SK-N-SH (cell line): ENCODE results near the gene SYNM. TPM values are rescaled to one million over a fixed set of nuclear protein-coding genes. Genes with fewer than 3 reads are reported as not detected.

Experiments used
- CTCF ChIA-PET: fragments of 300-600, 350-600 bp; formaldehyde crosslinking; extraction: SDS; loops from one replicate; lab custom pipeline; 2021; lab: Yijun Ruan, JAX
- POLR2A ChIA-PET: fragments of 350-600 bp; sonication (Branson Sonifier 250); formaldehyde crosslinking; extraction: SDS; loops from one replicate; lab custom pipeline; 2020; ENCODE audit warnings: antibody characterized with exemption, inconsistent platforms; lab: Yijun Ruan, JAX
- DNase-seq: peaks from one replicate; pipeline ENCODE4 v3.0.0; 2012
- H2AFZ ChIP-seq: fragments of 200-600 bp; sonication (generic); 2 replicates; pipeline ENCODE4 v1.8.1; 2016; ENCODE audit warnings: antibody characterized with exemption, mild to moderate bottlenecking, low read depth
- H3F3A ChIP-seq: fragments of 200-600 bp; sonication (generic); replicated peaks from 2 replicates; pipeline ENCODE3; 2016; ENCODE audit warnings: antibody characterized with exemption, mild to moderate bottlenecking; ENCODE audit not compliant: insufficient read depth
- H3K27ac ChIP-seq, 2 experiments: fragments of 200-500 bp in 1 of 2; fragments of 200-600 bp in 1 of 2; sonication (Bioruptor generic) in 1 of 2; sonication (generic), shearing (Covaris generic) in 1 of 2; 2 replicates each; pipeline versions ENCODE4 v1.5.1 to v1.6.1; 2014 to 2016; ENCODE audit warnings: low read depth in 2 of 2, inconsistent platforms in 1 of 2, low read length in 1 of 2, mild to moderate bottlenecking in 1 of 2, mixed read lengths in 1 of 2
- H3K27me3 ChIP-seq: fragments of 200-600 bp; sonication (generic), shearing (Covaris generic); 2 replicates; pipeline ENCODE4 v1.6.1; 2016; ENCODE audit warnings: mixed run types; ENCODE audit not compliant: insufficient read depth
- H3K36me3 ChIP-seq, 2 experiments: fragments of 200-500 bp in 1 of 2; fragments of 200-600 bp in 1 of 2; sonication (Bioruptor generic) in 1 of 2; sonication (generic) in 1 of 2; replicated peaks in 1 of 2; 2 replicates each; pipeline versions ENCODE3 to v1.5.1; 2014 to 2016; ENCODE audit warnings: low read length in 1 of 2, mild to moderate bottlenecking in 1 of 2; ENCODE audit not compliant: insufficient read depth in 2 of 2, control insufficient read depth in 1 of 2
- H3K4me1 ChIP-seq, 2 experiments: fragments of 200-500 bp in 1 of 2; fragments of 200-600 bp in 1 of 2; sonication (Bioruptor generic) in 1 of 2; sonication (generic), shearing (Covaris generic) in 1 of 2; 2 replicates each; pipeline versions ENCODE4 v1.5.1 to v1.6.1; 2014 to 2016; ENCODE audit warnings: low read depth in 1 of 2, low read length in 1 of 2, mixed run types in 1 of 2; ENCODE audit not compliant: insufficient read depth in 2 of 2, control insufficient read depth in 1 of 2
- H3K4me2 ChIP-seq: fragments of 200-600 bp; sonication (generic), shearing (Covaris generic); 2 replicates; pipeline ENCODE4 v1.6.1; 2017; ENCODE audit warnings: mixed run types
- H3K4me3 ChIP-seq, 2 experiments: fragments of 200-500 bp in 1 of 2; fragments of 200-600 bp in 1 of 2; sonication (Bioruptor generic) in 1 of 2; sonication (generic), shearing (Covaris generic) in 1 of 2; 2 replicates each; pipeline versions ENCODE4 v1.5.1 to v1.8.1; 2014 to 2016; ENCODE audit warnings: low read depth in 2 of 2, inconsistent platforms in 1 of 2, low read length in 1 of 2, mild to moderate bottlenecking in 1 of 2, mixed read lengths in 1 of 2, moderate library complexity in 1 of 2
- H3K79me2 ChIP-seq: fragments of 200-600 bp; sonication (generic); 2 replicates; pipeline ENCODE4 v1.8.1; 2017; ENCODE audit warnings: mild to moderate bottlenecking; ENCODE audit not compliant: insufficient read depth
- H3K9ac ChIP-seq: fragments of 200-600 bp; sonication (generic); 2 replicates; pipeline ENCODE4 v1.6.1; 2017; ENCODE audit warnings: mixed run types
- H3K9me2 ChIP-seq: fragments of 200-600 bp; sonication (generic); 2 replicates; pipeline ENCODE4 v1.6.1; 2017; ENCODE audit warnings: mixed run types
- H3K9me3 ChIP-seq: fragments of 200-600 bp; sonication (generic); 2 replicates; pipeline ENCODE4 v1.6.1; 2017; ENCODE audit warnings: mixed run types, mild to moderate bottlenecking, moderate library complexity
- H4K20me1 ChIP-seq: fragments of 200-600 bp; sonication (generic); 2 replicates; pipeline ENCODE4 v1.6.1; 2017; ENCODE audit warnings: mild to moderate bottlenecking, mixed run types; ENCODE audit not compliant: insufficient read depth
- CHD2 ChIP-seq: fragments of 150-350 bp; IDR thresholded peaks from 2 replicates; pipeline ENCODE4 v1.6.1; 2018; ENCODE audit warnings: low read length; ENCODE audit not compliant: partially characterized antibody
- CTCF ChIP-seq: fragments of 200-600 bp; sonication (generic); IDR thresholded peaks from 2 replicates; pipeline ENCODE4 v1.6.1; 2017; ENCODE audit warnings: antibody characterized with exemption, mild to moderate bottlenecking, moderate library complexity
- ELF1 ChIP-seq: IDR thresholded peaks from 2 replicates; pipeline ENCODE4 v1.4.0; 2012
- EP300 ChIP-seq, 2 experiments: IDR thresholded peaks; 2 replicates each; pipeline versions ENCODE4 v1.4.0 to v1.6.1; 2012; ENCODE audit warnings: borderline replicate concordance in 1 of 2, low read depth in 1 of 2, low read length in 1 of 2
- IRF3 ChIP-seq: fragments of 150-350 bp; IDR thresholded peaks from 2 replicates; pipeline ENCODE4 v1.6.1; 2016; ENCODE audit warnings: mild to moderate bottlenecking, low read depth, low read length
- JUND ChIP-seq: IDR thresholded peaks from 2 replicates; pipeline ENCODE4 v1.4.0; 2012
- MXI1 ChIP-seq: IDR thresholded peaks from 2 replicates; pipeline ENCODE4 v1.6.1; 2012; ENCODE audit warnings: mild to moderate bottlenecking, low read depth, low read length, improper control_type of control experiment
- RXRA ChIP-seq: IDR thresholded peaks from 2 replicates; pipeline ENCODE4 v1.4.0; 2012; ENCODE audit warnings: low read depth, mild to moderate bottlenecking, borderline replicate concordance
- SMC3 ChIP-seq: IDR thresholded peaks from 2 replicates; pipeline ENCODE4 v1.6.1; 2012; ENCODE audit warnings: low read depth, low read length, improper control_type of control experiment
- TAF1 ChIP-seq: IDR thresholded peaks from 2 replicates; pipeline ENCODE4 v1.6.1; 2012; ENCODE audit warnings: low read depth, mild to moderate bottlenecking, low read length, moderate library complexity, borderline replicate concordance
- TCF12 ChIP-seq: IDR thresholded peaks from 2 replicates; pipeline ENCODE4 v1.4.0; 2012
- USF1 ChIP-seq: IDR thresholded peaks from 2 replicates; pipeline ENCODE4 v1.4.0; 2012; ENCODE audit warnings: low read depth, borderline replicate concordance
- YY1 ChIP-seq: IDR thresholded peaks from 2 replicates; pipeline ENCODE4 v1.4.0; 2012; ENCODE audit warnings: low read depth, mild to moderate bottlenecking
- WGBS: methylation state at CpG from one replicate; pipeline ENCODE4 v1.1.6; 2017; ENCODE audit warnings: low lambda C conversion rate; 5-methylcytosine and 5-hydroxymethylcytosine counted together
- polyA plus RNA-seq, 3 experiments: library from polyadenylated mRNA; depleted of rRNA; stranded (reverse); fragments of >200 nt; gene quantifications; 2 replicates each; pipeline ENCODE4 v1.2.3, GENCODE V29; 2012

The SYNM gene
- polyA plus RNA-seq, 1 of the 3 experiments (the other 2 are of a cell fraction) = 5.0 TPM

GRCh38 chr15:99108993-99109392 is 4.1 kb downstream of the SYNM start:
- H3K27ac ChIP-seq = no peak overlapping the region
- no peaks in the 10 kb centered on the region for H4K20me1 ChIP-seq
- H3K4me2 ChIP-seq = no peak overlapping the region
- H3K9ac ChIP-seq = no peak overlapping the region
- H3K9me3 ChIP-seq = no peaks in the 10 kb centered on the region
- no peaks in the 10 kb centered on the region for H3K9me2 ChIP-seq
- H2AFZ ChIP-seq = no peak overlapping the region
- peaks cover 0 to 12% of the 10 kb centered on the region in 2 experiments for H3K36me3 ChIP-seq
- CTCF ChIA-PET = interaction anchor here (0.7 to 8.9 kb wide), 7 partner anchors 8 to 595 kb away, joined by 3 to 102 read pairs (median 3); no protein-coding TSS in a partner anchor
- peaks cover 0 to 10% of the 10 kb centered on the region in 2 experiments; a peak in 2 of 4 replicates for H3K4me1 ChIP-seq
- no peaks in the 10 kb centered on the region; the same call in 1 of the 2 replicates for H3K79me2 ChIP-seq
- no peak overlapping the region for H3K4me3 ChIP-seq
- DNase-seq = no peak
- POLR2A ChIA-PET = no interaction called here
- peaks cover 6% of the 10 kb centered on the region for H3F3A ChIP-seq
- H3K27me3 ChIP-seq = no peaks in the 10 kb centered on the region
- WGBS = 93% methylated on average over 5 of the region's 5 CpGs
- TF ChIP-seq ELF1 (no peak), TCF12 (no peak), CHD2 (no peak), JUND (no peak), YY1 (no peak), CTCF (no peak), EP300 (IDR thresholded peaks at IDR 0.05; ENCODE audit: borderline replicate concordance in 1 of 2, low read depth in 1 of 2, low read length in 1 of 2) (no peak), USF1 (no peak), SMC3 (no peak), MXI1 (no peak), RXRA (no peak), TAF1 (no peak)

- CTCF ChIA-PET = interaction anchor here (0.7 to 8.9 kb wide), 6 partner anchors 9 to 595 kb away, joined by 3 to 102 read pairs (median 4); no protein-coding TSS in a partner anchor
- POLR2A ChIA-PET = no interaction called here
- no peak overlapping the region for H3K4me3 ChIP-seq
- no peak overlapping the region for H3K9ac ChIP-seq
- H3K4me2 ChIP-seq = no peak overlapping the region
- no peaks in the 10 kb centered on the region for H3K27me3 ChIP-seq
- H3F3A ChIP-seq = peaks cover 6% of the 10 kb centered on the region
- no peak overlapping the region for H3K27ac ChIP-seq
- no peaks in the 10 kb centered on the region for H3K9me2 ChIP-seq
- DNase-seq = no peak
- no peak overlapping the region for H2AFZ ChIP-seq
- no peaks in the 10 kb centered on the region; the same call in 1 of the 2 replicates for H3K79me2 ChIP-seq
- H4K20me1 ChIP-seq = no peaks in the 10 kb centered on the region
- 89% methylated on average over 10 of the region's 10 CpGs for WGBS
- H3K4me1 ChIP-seq = peaks cover 0 to 10% of the 10 kb centered on the region in 2 experiments; a peak in 2 of 4 replicates
- peaks cover 0 to 12% of the 10 kb centered on the region in 2 experiments for H3K36me3 ChIP-seq
- no peaks in the 10 kb centered on the region for H3K9me3 ChIP-seq
- TF ChIP-seq IRF3 (no peak), ELF1 (no peak), EP300 (IDR thresholded peaks at IDR 0.05; ENCODE audit: borderline replicate concordance in 1 of 2, low read depth in 1 of 2, low read length in 1 of 2) (no peak)
Observed at GRCh38 chr15:99109555-99110021, 4.7 kb downstream of the SYNM start.
